SU-DHL-6 (cell line): ENCODE results near the gene ZC3HAV1L.

Experiments
- EZH2phosphoT487 ChIP-seq: fragments of 200-600 bp; sonication (generic), shearing (Covaris generic); conservative IDR thresholded peaks from 2 replicates; pipeline ENCODE4 v1.6.1; 2018; ENCODE audit warnings: mild to moderate bottlenecking, antibody characterized with exemption, low read length, moderate library complexity, mixed read lengths
- TF ChIP-seq, protein P1 (sequence below): fragments of 200-600 bp; sonication (generic); IDR thresholded peaks from one replicate; pipeline ENCODE4 v1.5.1; 2017; ENCODE audit warnings: antibody characterized with exemption, mild to moderate bottlenecking, low read length, moderate library complexity; ENCODE audit not compliant: insufficient read depth, poor library complexity, severe bottlenecking

DNA sequence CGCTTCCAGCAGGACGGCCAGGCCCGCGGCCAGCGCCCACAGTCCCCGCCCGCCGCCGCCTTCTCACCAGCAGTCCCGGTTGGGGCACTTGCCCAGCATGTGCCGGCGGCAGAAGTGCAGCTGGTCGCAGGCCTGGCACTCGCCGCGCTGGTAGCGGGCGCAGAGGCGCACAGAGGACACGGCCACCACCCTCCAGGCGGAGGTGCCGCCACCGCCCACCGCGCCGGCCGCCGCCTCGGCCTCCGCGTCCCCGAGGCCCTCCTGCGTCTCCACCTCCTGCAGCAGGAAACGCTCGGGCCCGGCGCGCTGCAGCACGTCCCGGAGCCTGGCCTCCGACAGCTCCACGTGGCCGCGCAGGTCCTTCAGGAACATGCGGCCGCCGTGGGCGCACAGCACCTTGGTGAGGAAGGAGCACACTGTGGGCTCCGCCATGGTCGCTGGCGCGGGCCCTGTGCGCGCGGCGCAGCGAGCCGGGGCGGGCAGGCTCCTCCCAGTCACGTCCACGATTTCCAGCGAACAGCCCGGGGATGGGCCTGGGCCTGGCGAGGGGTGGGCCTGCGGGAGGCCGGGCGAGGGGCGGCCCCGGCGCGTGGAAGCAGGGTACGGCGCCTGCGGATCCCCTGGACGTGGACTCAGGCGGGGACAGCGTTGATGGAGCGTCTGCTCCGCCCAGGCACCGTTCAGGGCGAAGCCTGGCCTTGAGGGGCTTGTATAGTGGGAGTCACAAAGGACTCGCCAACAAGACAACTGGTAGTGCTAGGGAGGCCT is at the start of gene ZC3HAV1L:
- TF ChIP-seq, protein P1, sequence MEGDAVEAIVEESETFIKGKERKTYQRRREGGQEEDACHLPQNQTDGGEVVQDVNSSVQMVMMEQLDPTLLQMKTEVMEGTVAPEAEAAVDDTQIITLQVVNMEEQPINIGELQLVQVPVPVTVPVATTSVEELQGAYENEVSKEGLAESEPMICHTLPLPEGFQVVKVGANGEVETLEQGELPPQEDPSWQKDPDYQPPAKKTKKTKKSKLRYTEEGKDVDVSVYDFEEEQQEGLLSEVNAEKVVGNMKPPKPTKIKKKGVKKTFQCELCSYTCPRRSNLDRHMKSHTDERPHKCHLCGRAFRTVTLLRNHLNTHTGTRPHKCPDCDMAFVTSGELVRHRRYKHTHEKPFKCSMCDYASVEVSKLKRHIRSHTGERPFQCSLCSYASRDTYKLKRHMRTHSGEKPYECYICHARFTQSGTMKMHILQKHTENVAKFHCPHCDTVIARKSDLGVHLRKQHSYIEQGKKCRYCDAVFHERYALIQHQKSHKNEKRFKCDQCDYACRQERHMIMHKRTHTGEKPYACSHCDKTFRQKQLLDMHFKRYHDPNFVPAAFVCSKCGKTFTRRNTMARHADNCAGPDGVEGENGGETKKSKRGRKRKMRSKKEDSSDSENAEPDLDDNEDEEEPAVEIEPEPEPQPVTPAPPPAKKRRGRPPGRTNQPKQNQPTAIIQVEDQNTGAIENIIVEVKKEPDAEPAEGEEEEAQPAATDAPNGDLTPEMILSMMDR, result no peak
- no peak for TF ChIP-seq EZH2phosphoT487
